Adipocyte (in vitro differentiated cells): ENCODE measurements around the gene SACM1L.

Experiments used
- DNase-seq: peaks from one replicate; pipeline ENCODE4 v3.0.0-alpha.2; 2015; ENCODE audit warnings: low read depth
- H3K27me3 ChIP-seq: replicated peaks from 2 replicates; pipeline ENCODE4 v1.7.0; 2013; ENCODE audit warnings: mild to moderate bottlenecking, low read length, moderate library complexity; ENCODE audit not compliant: control insufficient read depth, insufficient read depth
- H3K36me3 ChIP-seq: 2 replicates; pipeline ENCODE4 v1.7.0; 2013; ENCODE audit warnings: low read length, mild to moderate bottlenecking, moderate library complexity; ENCODE audit not compliant: control insufficient read depth, insufficient read depth, severe bottlenecking
- H3K4me1 ChIP-seq: 2 replicates; pipeline ENCODE4 v1.7.0; 2013; ENCODE audit warnings: mild to moderate bottlenecking, low read length, moderate library complexity; ENCODE audit not compliant: control insufficient read depth, insufficient read depth
- H3K4me3 ChIP-seq: 2 replicates; pipeline ENCODE4 v1.7.0; 2013; ENCODE audit warnings: mild to moderate bottlenecking, low read length, moderate library complexity
- H3K9ac ChIP-seq: 2 replicates; pipeline ENCODE4 v1.7.0; 2013; ENCODE audit warnings: mild to moderate bottlenecking, low read length, moderate library complexity
- H3K9me3 ChIP-seq: 2 replicates; pipeline ENCODE4 v1.7.0; 2013; ENCODE audit warnings: mild to moderate bottlenecking, low read length, moderate library complexity; ENCODE audit not compliant: control insufficient read depth

The SACM1L gene

DNA sequence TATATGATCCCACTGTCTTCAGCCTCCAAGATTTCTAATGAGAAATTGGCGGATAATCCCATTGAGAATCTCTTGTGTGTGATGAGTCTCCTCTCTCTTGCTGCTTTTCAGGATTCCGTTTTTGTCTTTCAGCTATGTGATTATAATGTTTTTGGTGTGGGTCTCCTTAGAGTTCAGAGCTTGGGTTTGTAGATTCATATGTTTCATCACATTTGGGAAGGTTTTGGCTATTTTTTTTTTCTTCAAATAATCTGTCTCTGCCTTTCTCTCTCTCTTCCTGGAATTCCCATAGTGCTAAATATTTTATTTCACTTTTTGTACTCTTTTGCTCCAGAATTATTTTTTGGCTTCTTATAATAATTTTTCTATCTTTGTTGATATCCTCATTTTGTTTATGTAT lies 40.4 kb downstream of the SACM1L start:
- no peak for DNase-seq
- Histone ChIP-seq H3K4me3 (no peak overlapping the region), H3K36me3 (peaks cover 78% of the 10 kb centered on the region), H3K4me1 (no peaks in the 10 kb centered on the region), H3K27me3 (no peaks in the 10 kb centered on the region), H3K9ac (no peak overlapping the region), H3K9me3 (no peaks in the 10 kb centered on the region)

DNA sequence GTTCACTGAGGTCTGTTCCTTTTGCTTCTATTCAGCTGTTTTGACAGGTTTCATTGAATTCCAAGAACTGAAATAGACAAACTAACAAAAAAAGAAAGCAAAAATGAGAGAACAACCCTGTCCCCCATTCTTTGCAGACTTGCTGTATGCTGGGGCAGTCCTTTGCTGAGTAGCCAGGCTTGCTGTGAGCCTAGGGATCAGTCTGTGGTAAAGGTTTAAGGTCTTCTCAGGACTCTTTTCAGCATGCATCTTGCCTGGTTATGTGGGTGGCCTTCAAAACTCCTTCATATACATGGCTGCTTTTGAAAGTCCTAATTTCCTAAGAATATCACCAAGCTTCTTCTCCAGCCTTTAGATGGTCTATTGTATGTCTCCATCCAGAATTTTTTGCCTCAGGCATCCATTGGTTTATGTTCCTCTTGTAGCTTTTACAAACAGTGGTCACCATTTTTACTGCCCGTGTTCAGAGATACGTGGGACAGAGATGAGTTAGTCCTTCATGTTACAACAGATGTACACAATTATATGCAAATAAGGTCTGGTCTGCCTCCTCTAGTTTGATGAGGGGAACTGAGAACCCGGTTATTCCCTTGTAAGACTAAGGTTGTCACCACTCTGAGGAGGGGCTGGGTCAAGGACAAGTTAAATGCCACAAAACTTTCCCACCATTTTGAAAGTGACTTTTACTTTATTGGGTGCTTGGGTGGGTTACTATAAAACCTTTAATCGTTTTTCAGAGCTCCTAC lies 41.4 kb downstream of the SACM1L start:
- DNase-seq: no peak
- Histone ChIP-seq H3K9me3 (no peaks in the 10 kb centered on the region), H3K4me1 (no peaks in the 10 kb centered on the region), H3K9ac (no peak overlapping the region), H3K36me3 (peaks cover 78% of the 10 kb centered on the region), H3K4me3 (no peak overlapping the region), H3K27me3 (no peaks in the 10 kb centered on the region)

DNA sequence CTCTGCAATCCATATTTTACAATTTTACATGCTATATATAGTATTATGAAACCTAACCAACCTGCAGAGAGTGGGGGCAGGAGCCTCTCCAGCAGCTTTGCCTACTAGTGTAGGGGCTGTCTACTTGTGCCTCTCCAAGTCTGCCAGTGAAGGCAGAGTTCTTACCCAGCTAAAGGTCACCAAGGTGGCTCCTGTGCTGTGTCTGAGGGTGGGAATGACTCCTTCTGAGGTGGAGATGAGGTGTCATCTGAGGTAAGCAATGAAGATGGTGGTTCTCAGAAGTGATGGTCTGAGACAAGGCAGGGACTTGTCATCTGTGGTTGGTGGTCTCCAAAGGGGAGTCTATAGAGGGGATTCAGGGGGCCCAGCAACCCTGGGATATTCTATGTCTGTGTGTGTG lies 47.5 kb downstream of the SACM1L start:
- H3K36me3 ChIP-seq: peaks cover 96% of the 10 kb centered on the region

DNA sequence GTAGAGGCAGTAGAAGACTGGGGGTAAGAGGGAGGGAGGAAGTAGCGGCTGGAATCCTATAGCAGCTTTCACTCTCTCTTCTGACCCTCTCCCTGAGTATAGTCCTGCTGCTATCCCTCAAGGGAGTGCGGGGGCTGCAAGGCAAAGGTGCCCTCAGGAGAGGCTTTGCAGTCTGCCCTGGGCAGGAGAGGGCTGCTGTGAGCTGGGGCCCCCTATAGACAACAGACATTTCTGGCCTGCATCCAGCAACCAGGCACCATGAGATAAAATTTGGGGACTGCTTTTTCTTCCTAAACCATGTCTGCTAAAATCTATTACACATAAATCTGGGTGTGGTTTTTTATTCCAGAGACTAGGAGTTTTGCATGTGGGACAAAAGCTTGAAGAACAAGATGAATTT lies 48.0 kb downstream of the SACM1L start:
- H3K9me3 ChIP-seq: no peaks in the 10 kb centered on the region
- no peaks in the 10 kb centered on the region for H3K27me3 ChIP-seq
- H3K4me1 ChIP-seq: no peaks in the 10 kb centered on the region
- no peak overlapping the region for H3K9ac ChIP-seq
- DNase-seq: no peak
- H3K4me3 ChIP-seq: no peak overlapping the region
- peaks cover 96% of the 10 kb centered on the region for H3K36me3 ChIP-seq

More for the DNA sequence above, 47.5 kb downstream of the SACM1L start:
- Histone ChIP-seq H3K9ac (no peak overlapping the region), H3K27me3 (no peaks in the 10 kb centered on the region), H3K4me1 (no peaks in the 10 kb centered on the region), H3K9me3 (no peaks in the 10 kb centered on the region), H3K4me3 (no peak overlapping the region)
- no peak for DNase-seq

DNA sequence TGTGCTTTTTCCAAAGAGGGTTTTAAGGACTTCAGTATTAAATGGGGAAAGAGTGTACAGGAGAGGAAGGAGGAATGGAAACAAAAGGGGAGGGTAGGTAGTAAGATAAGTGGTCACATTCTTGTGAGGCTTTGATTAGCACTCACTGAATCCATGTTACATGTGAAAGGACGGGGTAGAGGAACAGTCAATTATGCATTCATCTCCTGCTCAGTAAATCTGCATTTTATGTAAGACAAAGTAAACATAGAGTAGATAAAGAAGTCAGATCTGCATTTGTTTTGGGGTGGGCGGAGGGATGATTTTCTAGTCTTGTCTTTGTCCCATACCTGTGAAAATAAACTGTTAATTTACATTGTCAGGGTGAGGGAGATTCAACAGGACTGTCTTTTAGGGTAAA lies 50.8 kb downstream of the SACM1L start:
- H3K27me3 ChIP-seq: no peaks in the 10 kb centered on the region
- H3K9ac ChIP-seq: no peak overlapping the region
- no peak overlapping the region for H3K4me3 ChIP-seq
- H3K9me3 ChIP-seq: no peaks in the 10 kb centered on the region
- peaks cover 98% of the 10 kb centered on the region for H3K36me3 ChIP-seq
- no peak for DNase-seq
- no peaks in the 10 kb centered on the region for H3K4me1 ChIP-seq

DNA sequence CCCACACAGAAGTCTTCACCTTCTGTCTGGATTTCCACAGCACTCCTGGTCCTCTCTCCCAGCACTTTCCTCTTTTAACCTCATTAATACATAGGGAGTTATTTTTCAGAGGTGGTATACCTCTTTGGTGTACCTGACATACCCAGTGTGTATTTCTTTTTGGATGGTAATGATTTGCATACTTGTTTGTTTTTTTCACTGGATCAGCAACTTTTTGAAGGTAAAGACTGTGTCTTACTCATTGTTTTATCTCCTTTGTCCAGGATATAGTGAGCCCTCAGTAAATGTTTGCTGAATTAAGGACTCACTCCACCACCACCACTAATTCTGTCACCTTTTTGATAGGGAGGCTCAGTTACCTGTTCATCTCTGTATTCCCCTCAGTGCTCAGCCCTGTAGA lies 52.1 kb downstream of the SACM1L start:
- H3K4me3 ChIP-seq: no peak overlapping the region
- no peak for DNase-seq
- H3K9me3 ChIP-seq: no peaks in the 10 kb centered on the region
- no peaks in the 10 kb centered on the region for H3K4me1 ChIP-seq
- H3K27me3 ChIP-seq: no peaks in the 10 kb centered on the region
- H3K36me3 ChIP-seq: peaks cover 94% of the 10 kb centered on the region
- no peak overlapping the region for H3K9ac ChIP-seq

DNA sequence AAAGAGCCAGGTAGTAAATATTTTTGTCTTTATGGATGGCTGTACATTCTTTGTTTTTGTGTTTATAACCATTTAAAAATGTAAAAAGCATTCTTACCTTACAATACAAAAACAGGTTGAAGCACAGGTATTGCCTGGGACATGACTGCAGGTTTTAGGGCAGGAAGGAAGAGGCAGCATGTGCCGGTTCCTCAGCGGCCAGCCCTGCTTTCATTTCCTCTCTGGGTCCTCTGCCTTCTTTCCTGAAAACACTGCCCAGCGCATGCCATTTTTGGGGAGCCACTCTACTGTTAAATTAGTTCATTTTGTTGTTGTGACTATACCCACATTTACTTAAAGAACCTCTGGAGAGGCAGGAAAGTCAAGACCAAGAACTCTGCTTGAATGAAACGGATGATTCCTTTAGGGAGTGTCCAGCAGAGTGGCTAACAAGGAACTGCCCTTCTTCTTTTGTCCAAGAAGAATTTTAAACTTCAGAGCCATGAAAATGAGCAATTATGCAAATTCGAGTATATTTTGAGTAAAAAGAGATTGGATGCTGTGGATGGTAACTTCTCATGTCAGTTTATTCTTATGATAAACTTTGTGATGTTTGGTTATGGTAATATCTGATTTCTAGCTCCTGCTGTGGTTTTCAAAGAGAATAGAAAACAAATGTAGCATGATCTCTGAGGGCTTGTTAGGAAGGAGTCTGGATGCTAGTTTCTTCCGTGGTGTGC lies 52.7 kb downstream of the SACM1L start:
- no peak overlapping the region for H3K9ac ChIP-seq
- no peak for DNase-seq
- H3K36me3 ChIP-seq: peaks cover 91% of the 10 kb centered on the region
- H3K4me3 ChIP-seq: no peak overlapping the region
- H3K27me3 ChIP-seq: no peaks in the 10 kb centered on the region
- H3K4me1 ChIP-seq: no peaks in the 10 kb centered on the region
- H3K9me3 ChIP-seq: no peaks in the 10 kb centered on the region

DNA sequence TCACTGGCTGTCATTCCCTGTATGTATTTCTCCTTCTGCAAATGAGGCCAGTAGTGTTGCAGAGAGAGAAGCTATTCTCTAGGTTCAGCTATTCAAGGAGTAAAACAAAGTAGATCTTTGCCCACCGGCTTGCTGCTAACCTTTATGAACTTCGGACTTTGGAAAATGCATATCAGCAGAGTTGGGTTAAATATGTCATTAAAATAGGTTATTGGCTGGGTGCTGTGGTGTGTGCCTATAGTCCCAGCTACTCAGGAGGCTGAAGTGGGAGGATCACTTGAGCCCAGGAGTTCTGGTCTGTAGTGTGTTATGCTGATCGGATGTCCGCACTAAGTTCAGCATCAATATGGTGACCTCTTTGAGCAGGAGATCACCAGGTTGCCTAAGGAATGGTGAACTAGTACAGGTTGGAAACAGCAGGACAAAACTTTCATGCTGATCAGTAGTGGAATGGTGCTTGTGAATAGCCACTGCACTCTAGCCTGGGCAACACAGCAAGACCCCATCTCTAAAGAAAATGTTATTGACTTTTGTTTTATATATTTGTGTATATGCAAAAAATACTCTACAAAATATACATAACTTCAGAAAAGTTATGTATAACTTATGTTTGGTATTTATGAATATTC lies 53.4 kb downstream of the SACM1L start:
- no peak overlapping the region for H3K9ac ChIP-seq
- no peak overlapping the region for H3K4me3 ChIP-seq
- H3K9me3 ChIP-seq: no peaks in the 10 kb centered on the region
- no peak for DNase-seq
- H3K36me3 ChIP-seq: peaks cover 88% of the 10 kb centered on the region
- H3K4me1 ChIP-seq: no peaks in the 10 kb centered on the region
- H3K27me3 ChIP-seq: no peaks in the 10 kb centered on the region

DNA sequence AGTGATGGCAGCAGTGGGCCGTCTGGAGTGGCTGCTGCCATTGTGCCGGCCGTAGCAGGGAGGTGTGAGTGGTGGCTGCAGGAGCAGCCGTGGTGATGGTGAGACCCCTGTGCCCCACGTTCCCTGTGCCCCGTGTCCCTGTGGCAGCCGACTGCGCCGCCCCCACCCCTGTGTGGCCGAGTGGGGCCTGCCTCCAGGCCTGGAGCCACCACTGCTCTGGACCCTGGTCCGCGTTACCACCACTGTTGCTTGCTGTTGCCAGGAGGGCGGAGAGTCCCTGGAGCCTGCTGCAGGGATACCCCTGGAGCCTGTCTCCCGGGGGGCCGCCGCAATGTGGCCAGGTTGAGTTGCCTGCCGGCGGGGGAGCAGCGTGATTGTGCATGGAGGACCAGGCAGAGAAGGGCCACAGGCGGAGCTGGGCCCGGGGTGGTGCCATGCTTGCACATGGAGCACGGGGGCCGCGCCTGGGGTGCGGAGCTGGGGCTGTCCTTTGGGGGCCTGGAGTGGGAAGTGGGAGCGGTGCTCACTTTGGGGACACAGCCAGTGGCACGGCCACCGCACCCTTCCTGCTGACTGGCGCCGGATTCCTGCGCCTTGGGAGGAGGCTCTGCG lies 57.1 kb downstream of the SACM1L start:
- Histone ChIP-seq H3K36me3 (peaks cover 55% of the 10 kb centered on the region), H3K4me1 (no peaks in the 10 kb centered on the region), H3K9me3 (no peaks in the 10 kb centered on the region), H3K4me3 (no peak overlapping the region), H3K9ac (no peak overlapping the region), H3K27me3 (no peaks in the 10 kb centered on the region)
- DNase-seq: no peak

DNA sequence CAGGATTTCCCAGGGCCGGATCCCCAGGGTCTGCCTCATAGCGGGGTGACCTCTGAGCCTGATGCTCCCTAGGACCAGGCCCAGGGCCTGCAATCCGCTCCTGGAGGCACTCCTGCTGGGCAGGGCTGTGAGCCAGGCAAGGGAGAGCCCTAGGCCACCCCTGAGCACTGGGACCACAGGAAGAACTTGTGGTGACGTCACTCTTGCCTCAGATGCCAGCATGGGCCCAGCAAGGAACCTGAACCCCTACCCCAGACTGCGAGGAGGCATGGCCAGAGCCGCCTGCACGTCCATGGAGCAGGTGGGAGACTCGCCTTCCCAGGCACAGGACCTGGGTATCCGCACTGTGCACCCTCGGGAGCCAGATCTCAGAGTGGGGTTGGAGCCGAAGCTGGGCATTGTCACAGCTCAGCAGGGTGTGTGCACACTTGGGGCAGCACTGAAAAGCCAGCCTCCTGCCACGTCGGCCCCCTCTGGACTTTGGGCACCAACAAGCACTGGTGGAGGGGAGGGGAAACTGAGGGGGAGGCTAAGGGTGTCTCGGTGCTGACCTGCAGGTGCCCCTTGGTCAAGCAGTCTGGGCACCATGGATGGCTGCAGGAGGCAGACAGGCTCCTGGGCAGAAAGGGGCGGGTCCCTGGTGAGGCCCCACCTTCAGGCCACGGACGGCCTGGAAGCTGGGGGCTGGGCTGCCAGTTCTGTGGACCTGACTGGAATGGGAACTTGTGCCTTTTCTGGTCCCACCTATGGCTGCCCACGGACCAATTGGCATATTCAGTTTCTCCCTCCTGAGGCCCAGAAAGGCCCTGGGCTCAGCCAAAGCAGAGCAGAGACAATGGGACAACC lies 57.8 kb downstream of the SACM1L start:
- no peak overlapping the region for H3K9ac ChIP-seq
- no peaks in the 10 kb centered on the region for H3K4me1 ChIP-seq
- peaks cover 48% of the 10 kb centered on the region for H3K36me3 ChIP-seq

More for the DNA sequence above, 57.8 kb downstream of the SACM1L start:
- Histone ChIP-seq H3K27me3 (no peaks in the 10 kb centered on the region), H3K4me3 (no peak overlapping the region), H3K9me3 (no peaks in the 10 kb centered on the region)
- DNase-seq: no peak
